HPDE6-E6E7 (cell line): ENCODE measurements around the gene HHAT.
"Not testable (repeated sequence)": the region's sequence is repeated elsewhere in the genome, so short reads cannot be mapped to it uniquely, and the experiment has no call there.

ENCODE experiments used
- DNase-seq: peaks from one replicate; pipeline ENCODE4 v3.0.0; 2011; ENCODE audit warnings: missing footprints; ENCODE audit errors: extremely low spot score

Gene HHAT

DNA sequence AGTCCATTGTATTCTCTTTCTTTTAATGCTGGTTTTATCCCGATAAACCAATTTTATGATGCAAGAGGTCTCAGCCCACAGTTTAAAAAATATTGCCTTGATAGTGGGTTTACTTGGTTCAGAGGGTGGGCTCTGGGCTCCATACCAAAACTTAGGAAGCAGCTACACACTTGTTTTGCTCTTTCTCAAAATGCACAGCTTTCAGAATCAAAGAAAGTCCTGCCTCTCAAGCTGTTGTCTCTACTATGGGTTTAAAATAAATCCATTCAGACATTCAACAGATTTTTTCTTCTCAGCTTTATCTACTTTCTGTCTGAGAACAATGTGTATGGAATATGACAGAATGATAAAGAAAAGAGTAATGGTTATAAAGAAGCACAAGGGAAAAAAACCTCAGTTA, 14.8 kb upstream of the HHAT start:
- no peak for DNase-seq

DNA sequence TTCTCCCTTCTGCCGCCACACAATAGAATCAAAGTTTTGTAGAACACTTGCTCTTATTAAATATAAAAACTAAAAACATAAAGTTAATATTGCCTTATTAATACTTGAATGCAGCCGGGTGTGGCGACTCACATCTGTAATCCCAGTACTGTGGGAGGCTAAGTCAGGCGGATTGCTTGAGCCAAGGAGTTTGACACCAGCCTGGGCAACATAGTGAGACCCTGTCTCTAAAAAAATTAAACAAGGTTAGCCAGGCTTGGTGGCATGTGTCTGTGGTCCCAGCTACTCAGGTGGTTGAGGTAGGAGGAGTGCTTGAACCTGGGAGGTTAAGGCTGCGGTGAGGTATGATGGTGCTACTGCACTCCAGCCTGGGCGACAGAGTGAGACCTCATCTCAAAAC, 13.2 kb upstream of the HHAT start:
- DNase-seq, result no peak

DNA sequence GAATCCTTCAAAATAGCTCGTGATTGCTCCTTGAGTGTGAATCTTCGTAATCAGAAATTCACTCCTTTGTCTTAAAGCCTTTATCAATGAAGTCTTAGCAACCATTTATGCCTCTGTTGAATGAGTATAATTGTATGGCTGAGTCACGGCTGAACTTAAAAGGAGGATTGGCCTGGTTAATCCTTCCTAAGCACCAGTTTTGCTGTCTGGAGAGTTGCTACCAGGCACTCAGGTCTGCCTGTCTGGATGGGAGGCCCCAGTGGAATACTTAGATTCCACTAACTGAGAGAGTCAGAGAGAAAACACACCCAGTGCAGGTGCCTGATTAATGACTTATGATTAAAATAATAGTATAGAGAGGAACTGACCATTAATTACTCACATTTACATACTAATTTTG, 7.6 kb upstream of the HHAT start:
- DNase-seq, result peak; percentile 34

DNA sequence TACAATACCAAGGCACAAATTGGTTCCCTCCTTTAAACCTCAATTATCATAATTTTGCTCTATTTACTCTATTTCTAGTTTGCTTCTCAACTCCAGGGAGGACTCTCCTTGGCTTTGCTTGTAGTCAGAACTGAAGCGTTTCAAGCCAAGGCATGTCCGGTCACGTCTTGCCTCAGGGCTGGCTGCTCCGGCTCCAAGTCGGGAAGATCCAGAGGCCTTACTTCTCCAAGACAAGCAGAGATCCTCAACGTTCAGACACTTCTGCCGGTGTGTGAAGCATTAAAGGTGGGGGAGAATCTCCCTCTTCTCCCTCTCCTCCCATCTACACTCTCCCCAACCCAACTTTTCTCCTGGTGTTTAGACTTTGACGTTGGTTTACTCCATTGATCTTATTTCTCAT, 7.2 kb upstream of the HHAT start:
- peak; percentile 89 for DNase-seq

DNA sequence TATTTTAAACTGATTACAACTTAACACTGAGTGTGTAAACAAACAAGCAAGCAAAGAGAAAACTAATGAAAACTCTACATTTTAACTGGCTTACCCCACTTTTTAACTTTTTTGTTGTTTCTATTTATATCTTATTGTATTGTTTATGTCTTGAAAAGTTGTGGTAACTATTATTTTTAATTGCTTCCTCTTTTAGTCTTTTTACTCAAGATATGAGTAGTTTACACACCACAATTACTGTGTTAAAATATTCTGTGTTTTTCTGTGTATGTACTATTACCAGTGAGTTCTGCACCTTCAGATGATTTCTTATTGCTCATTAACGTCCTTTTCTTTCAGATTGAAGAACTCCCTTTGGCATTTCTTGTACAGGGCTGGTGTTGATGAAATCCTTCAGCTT, 4.7 kb upstream of the HHAT start:
- no peak for DNase-seq

DNA sequence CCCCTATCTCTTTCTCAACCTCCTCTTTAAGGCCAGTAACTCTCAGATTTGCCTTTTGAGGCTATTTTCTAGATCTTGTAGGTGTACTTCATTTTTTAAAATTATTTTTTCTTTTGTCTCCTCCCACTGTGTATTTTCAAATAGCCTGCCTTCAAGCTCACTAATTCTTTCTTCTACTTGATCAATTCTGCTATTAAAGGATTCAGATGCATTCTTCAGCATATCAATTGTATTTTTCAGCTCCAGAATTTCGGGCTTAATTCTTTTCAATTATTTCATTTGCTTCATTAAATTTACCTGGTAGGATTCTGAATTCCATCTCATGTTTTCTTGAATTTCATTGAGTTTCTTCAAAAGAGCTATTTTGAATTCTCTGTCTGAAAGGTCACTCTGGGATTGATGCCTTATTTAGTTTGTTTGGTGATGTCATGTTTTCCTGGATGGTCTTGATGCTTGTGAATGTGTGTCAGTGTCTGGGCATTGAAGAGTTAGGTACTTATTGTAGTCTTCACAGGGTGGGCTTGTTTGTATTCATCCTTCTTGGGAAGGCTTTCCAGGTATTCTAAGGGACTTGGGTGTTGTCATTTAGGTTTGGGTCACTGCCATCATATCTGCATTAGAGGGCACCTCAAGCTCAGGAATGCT, 3.6 kb upstream of the HHAT start:
- no peak for DNase-seq

DNA sequence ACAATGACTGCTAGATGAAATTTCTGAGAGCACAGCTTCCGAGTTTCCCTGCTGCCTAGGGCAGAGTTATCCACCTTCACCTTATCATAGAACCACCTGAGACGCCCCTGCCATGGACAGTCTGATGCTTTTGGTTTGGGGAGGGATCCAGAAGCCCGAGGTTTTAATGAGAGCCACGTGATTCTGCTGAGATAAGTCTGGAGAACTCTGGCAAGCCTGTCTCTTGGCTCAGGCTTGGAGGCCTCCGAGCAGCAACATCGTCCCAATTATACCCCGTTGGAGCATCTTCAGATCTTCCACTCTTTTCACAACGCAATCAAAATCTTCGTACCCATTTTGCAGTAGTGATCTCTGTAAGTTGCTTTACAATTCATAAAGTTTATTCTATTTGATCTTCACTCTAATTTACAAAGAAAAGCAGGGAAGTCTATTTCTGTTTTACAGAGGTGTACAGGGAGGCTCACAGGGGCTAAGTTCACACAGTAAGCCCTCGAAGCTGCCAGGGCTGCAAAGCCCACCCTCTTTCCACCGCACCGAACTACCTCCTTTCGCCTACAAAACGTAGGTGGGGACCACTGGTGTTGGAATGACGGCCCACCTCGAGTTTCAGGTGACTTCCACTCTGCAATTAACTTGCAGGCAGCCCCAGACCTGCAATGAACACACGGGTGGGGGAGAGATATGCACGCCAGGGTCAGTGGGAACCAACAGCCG, 513 bp upstream of the HHAT start:
- DNase-seq, result no peak

DNA sequence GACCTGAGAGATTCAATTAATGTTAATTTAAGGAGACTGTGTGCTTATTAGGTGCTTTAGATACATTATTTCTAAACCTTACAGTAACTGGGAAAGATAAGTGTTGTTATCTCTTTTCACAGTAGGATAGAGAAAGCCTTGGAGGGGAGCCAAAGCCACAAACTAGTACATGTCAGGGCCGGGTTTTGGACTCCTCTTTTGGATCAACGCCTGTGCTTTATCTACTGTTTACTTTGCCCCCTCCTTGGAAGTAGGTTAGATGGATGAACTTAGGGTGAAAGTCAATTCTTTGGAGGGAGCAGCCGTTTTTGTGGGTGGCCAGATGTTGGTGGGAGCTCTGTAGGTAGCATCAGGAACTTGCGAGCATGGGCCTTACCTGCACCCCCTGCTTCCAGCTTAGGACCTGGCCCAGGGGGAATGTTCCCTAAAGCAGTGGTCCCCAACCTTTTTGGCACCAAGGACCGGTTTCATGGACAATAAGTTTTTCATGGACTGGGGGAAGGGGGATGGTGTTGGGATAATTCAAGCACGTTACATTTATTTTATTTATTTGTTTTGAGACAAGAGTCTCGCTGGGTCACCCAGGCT, 1.7 kb downstream of the HHAT start:
- DNase-seq, result no peak

DNA sequence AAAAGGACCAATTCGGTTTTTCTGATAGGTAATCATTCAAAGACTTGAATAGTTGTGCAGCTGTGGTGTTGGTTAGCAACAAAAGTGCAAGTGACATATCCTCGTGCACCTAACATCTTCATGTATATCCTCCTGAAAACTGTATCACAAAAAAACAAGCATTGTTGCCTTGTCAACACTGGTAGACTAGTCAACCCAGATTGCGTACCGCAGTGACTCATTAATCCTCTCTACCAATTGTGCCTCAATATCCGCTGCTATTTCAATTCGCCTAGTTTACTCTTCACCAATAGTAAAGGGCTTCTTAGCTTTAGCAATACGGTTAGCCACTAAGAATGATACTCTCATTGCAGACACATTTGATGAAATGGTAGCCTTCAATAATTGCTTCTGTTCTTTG, 3.5 kb downstream of the HHAT start:
- no peak for DNase-seq

DNA sequence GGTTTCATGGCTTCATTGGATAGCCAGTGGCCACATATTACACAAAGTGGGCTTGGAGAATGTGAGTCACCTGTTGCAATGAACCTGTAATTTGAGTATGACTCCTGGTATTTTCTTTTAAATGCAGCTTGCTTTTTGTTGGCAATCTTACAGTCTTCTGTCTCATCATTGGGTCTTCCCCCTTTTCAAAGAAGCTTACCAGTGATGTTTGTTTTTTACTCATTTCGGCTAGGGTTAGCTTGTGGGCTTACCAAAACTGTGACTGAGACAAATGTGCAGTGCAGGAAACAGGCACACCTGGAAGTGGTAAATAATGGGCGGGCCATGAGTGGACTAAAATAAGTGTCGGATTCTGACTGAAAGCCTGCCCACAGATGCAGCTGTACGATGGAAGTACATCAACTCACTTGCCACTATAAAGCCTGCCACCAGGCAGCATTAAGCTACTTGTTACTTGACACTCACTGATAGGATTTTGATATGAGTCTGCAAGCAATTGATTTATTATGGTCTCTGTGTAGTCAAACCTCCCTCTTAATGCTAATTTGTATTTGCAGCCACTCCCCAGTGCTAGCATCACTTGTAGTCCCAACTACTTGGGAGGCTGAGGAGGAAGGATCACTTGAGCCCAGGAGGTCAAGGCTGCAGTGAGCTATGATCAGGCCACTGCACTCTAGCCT, 4.2 kb downstream of the HHAT start:
- DNase-seq, result no peak

DNA sequence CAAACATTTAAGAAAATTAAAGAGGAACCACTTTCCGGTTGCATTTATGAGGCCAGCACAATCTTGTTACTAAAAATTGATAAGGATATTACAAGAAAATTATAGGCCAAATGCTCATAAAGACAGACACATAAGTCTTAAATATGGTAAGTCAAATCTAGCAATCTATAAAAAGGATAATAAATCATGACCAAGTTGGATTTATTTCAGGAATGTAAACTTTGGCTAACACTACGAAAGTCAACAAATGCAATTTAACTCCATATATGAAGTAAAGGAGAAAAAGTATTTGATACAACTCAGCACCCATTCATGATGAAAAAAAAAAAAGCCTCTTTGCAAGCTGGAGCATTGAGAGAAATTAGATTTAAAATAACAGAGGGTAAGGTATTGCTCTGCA, 6.3 kb downstream of the HHAT start:
- DNase-seq, result no peak

DNA sequence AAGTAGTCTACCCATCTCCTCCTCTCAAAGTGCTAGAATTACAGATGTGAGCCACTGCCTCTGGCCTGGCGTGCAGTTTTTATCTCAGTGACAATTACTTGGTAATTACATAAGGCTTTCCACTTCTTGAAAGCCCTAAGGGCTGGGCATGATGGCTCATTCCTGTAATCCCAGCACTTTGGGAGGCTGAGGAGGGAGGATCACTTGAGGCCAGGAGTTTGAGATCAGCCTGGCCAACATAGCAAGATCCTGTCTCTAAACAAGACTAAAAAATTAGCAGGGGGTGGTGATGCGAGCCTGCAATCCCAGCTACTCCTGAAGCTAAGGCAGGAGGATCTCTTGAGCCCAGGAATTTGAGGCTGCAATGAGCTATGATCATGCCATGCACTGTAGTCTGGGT, 7.7 kb downstream of the HHAT start:
- no peak for DNase-seq

DNA sequence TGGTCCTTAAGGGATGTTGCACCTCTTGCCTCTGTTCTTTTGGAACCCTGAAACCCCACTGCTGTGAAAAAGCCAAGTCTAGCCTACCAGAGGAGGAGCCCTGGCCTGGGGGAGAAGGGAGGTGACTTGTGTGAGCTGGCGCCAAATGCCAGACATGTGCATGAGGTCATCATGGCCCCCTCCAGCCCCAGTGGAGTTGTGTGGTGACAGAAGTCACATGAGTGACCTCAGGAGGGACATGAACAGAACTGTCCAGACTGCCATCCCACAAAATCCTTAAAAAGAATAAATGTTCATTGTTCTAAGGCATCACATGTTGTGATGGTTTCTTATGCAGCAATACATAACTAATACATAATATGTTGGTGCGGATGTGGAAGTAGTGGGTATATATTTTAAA, 10.8 kb downstream of the HHAT start:
- DNase-seq, result no peak

DNA sequence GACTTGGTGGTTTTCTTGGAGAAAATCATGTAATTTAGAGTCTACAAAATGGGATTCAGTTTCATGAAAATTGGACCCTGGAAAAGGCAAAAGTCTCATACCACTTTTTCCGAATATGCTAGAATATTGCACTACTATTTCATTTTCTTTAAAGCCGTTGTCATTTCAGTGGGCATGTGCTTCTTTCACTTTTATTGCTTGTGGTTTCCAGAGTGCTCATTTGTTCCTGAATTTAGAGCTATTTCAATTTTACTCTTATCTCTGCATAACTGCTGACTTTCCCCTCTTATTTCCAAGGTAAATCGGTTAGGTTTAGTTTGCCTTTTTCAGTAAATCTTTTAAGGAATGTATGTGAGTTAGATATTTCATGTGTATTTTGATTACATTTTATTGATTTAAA, 11.6 kb downstream of the HHAT start:
- DNase-seq, result no peak

DNA sequence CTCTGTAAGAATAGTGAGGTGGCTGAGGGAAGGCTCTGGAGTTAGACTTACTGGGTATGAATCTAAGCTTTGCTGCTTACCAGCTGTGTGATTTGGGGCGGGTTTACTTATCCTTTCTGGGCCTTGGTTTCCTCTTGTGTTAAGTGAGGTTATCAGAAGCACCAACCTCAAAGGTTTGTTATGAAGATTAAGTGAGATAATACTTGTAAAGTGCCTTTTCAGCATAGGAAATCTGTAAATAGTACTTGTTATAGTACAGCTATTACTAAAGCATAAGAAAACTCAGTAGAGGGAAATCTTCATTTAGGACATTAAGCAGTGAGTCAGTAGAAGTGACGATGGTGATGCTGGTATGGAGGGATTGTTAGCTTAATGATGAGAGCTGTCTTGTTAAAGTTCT, 12.1 kb downstream of the HHAT start:
- DNase-seq, result no peak

DNA sequence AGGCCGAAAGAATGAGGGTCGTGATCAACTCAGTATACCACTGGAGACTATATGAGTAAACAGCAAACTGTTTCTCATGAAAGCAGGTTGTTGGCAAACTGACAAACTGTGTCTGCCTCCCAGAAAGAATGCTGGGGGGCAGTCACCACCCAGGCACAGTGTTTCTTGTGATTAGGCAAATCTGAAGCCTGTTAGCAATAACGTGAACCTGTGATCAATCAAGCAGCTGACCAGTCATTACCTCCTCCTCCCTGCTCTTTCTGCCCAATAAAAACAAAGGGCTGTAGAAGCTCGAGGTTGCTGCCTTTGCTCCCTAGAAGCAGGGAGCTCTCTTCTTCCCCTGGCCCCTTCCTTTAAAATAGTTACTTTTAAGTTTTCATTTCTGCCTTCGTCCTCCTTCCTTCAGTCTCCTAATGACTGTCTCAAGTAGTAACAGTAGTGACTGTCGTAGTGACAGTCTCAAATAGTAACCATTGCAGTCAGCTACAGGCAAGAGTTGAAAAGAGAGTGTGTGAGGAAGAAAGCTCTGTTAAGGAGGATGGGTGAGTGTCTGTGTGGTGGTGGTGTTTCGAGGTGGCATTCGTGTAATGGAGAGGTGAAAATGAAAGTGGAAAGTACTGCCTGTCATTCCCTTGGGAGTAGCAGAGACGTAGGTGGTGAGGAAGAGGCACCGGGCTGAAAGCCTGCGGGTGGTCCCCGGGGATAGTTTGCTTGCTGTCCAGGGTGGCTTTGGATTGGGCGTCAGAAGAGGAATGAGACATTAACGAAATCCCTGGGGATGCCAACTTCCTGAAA, 14.5 kb downstream of the HHAT start:
- DNase-seq, result no peak

DNA sequence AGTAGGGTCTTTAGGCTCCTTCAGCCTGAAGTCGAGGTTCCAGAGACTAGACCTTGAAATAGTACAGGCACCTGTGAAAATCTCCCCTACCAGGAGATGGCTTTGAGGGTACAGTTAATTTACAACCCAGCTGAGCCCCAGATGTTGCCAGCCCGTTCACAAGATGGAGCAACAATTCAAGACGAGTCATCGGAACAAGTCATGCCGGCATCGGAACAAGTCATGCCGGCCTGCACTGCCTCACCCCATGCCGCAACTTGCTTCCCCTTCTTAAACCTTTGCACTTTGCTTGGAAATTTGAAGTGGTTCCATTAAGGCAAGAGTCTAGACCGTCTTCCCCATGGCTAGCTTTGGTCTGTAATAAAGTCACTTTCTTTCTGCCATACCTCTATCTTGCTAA, 16.0 kb downstream of the HHAT start:
- DNase-seq, result no peak

DNA sequence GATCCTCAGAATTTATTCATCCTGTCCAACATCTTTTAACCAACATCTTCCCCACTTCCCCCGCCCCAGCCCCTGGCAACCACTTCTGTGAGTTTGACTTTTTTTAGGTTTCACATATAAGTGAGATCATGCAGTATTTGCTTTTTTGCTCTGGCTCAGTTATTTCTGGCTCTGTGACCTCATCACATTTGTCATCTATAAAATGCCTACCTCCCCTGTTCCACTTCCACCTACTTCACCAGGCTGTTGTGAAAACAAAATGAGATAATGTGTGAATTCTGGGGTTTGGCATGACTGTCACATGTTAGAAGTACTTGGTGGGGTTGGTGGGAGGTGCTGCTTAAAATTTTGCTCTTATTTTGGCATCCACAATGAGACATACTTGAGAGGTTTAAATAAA, 18.4 kb downstream of the HHAT start:
- DNase-seq, result no peak

DNA sequence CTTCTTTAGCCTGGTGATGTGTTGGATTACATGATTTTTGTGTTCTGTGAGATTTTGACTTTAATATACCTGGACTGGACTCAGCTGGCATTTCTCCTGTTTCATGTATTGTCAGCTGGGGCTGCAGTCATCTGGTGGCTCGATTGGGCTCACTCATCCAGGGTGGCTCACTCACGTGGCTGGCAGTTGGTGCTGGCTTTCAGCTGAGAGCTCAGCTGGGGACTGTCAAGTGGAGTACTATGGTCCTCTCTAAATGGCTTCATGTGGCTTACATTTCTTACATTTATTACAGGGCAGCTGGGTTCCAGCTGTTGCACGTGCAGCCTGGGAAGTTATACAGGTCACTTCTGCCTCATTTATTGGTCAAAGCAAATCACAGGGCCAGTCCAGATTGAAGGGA, 22.8 kb downstream of the HHAT start:
- DNase-seq, result no peak

DNA sequence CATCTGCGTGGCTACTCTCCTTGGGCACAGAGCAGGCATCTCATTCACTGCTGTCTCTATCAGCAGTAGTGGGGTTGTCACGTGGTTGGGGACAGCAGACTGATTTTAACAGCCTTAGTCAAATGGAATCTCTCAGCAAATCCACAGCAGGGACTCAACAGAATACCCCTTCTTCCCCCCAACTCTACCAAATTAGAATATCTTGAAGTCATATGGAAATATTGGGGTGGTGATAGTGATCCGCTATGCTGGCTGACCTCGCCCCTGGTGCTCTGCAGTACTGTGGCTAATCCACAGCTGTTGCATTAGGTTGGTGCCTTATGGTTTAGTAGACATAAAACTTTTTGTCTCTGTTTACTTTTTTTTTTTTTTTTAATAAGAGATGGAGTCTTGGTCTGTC, 23.9 kb downstream of the HHAT start:
- no peak for DNase-seq

DNA sequence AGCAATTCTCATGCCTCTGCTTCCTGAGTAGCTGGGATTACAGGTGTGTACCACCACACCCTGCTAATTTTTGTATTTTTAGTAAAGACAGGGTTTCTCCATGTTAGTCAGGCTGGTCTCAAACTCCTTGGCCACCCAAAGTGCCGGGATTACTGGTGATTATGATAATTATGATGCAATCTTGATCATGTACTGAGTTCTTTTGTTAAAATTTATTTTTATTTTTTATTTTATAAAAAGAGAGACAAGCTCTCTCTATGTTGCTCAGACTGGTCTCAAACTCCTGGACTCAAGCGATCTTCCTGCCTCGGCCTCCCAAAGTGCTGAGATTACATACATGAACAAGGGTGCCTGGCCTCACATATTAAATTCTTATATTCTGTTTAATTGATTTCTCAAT, 25.6 kb downstream of the HHAT start:
- not testable (repeated sequence) for DNase-seq

DNA sequence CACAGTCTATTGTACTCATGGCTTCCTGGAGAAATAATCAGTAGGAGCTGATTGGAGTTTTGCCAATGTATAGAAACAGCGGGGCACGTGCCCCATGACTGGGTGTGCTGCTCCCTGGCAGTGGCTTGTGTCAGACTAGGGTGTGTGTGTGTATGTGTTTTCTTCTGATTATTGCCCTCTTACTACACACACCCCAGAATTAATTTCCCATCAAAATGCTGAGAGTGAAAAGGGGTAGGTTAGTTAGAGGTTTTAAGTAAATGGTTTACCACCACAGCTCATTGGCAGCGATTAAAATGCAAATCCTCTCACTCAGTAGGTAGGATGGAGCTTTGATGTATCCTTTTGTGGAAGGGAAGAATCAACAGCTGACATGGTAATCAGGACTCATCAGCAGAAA, 29.9 kb downstream of the HHAT start:
- DNase-seq, result no peak
